ENCODE results near the gene PPP3CA. TPM values are rescaled to one million over a fixed set of nuclear protein-coding genes. Genes with fewer than 3 reads are reported as not detected.

The PPP3CA gene
- polyA plus RNA-seq, 1 donor (not counting 4 experiments of a cell fraction or from before 2014, with no cell fraction given): 43.3 TPM

DNA sequence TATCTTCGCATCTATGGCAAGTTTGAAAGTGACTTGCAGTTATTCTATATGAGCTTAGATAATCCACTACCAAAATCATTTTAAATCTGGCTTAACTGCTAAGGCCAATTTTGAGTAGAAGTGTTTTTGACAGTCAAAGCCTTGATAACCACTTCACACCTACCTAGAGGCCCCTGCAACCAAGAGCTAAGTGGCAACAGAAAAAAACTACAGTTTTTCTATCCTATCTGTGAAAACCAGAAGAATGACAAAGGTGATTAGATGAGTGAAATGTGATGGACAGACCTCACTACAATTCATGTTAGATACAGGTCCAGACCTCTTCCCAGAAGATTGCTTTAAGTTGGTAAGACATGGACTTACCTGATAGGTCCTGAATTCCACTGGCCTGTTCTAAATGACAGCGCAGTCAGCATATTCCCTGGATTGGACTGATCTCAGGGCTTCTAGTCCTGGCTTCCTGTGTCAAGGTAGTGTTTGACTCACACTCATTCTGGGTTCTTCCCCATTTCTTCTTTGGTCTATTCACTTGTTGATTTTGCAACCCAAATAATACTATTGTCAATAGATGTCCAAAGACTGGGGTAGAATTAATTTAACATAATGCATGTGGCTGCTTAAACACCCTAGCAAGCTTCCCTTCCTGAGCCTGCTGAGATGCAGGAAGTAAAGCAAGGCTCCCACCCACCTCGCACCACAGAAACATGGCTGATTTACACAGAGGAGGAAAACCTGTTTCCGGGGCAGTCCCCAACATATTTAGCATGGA is 65.1 kb downstream of the PPP3CA start:
- H4K20me1 ChIP-seq (ENCODE audit: control insufficient read depth, extremely low read depth, insufficient read depth, low read length): peaks cover 2% of the 10 kb centered on the region
- H3K9me1 ChIP-seq (ENCODE audit: control insufficient read depth, extremely low read depth, insufficient read depth, low read length): no peaks in the 10 kb centered on the region
- TF ChIP-seq, protein P1, sequence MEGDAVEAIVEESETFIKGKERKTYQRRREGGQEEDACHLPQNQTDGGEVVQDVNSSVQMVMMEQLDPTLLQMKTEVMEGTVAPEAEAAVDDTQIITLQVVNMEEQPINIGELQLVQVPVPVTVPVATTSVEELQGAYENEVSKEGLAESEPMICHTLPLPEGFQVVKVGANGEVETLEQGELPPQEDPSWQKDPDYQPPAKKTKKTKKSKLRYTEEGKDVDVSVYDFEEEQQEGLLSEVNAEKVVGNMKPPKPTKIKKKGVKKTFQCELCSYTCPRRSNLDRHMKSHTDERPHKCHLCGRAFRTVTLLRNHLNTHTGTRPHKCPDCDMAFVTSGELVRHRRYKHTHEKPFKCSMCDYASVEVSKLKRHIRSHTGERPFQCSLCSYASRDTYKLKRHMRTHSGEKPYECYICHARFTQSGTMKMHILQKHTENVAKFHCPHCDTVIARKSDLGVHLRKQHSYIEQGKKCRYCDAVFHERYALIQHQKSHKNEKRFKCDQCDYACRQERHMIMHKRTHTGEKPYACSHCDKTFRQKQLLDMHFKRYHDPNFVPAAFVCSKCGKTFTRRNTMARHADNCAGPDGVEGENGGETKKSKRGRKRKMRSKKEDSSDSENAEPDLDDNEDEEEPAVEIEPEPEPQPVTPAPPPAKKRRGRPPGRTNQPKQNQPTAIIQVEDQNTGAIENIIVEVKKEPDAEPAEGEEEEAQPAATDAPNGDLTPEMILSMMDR (optimal IDR thresholded peaks at IDR 0.05 in 1 of 3, IDR thresholded peaks at IDR 0.05 in 1 of 3, conservative IDR thresholded peaks at IDR 0.05 in 1 of 3; ENCODE audit: extremely low read depth in 1 of 3, insufficient read depth in 2 of 3, low read length in 3 of 3): no peak
- TF ChIP-seq EZH2 (IDR thresholded peaks at IDR 0.05; ENCODE audit: low read length): no peak
- H3K27ac ChIP-seq (ENCODE audit: control insufficient read depth, insufficient read depth, low read length): no peak overlapping the region
- no peak overlapping the region for H3K4me3 ChIP-seq (ENCODE audit: control insufficient read depth in 2 of 3, extremely low read depth in 1 of 3, insufficient read depth in 2 of 3, low read depth in 1 of 3, low read length in 3 of 3)
- DNase-seq (ENCODE audit: low read depth, low spot score) (no peak), FAIRE-seq (peak; percentile 26)
- peaks cover 76% of the 10 kb centered on the region for H3K79me2 ChIP-seq (ENCODE audit: control insufficient read depth, insufficient read depth, low read length)
- no peak overlapping the region for H3K4me2 ChIP-seq (ENCODE audit: control insufficient read depth, extremely low read depth, insufficient read depth, low read depth, low read length)
- H3K9ac ChIP-seq (ENCODE audit: control insufficient read depth, extremely low read depth, insufficient read depth, low read length): no peak overlapping the region
- H2AFZ ChIP-seq (ENCODE audit: control insufficient read depth, low read length): no peak overlapping the region
- no peaks in the 10 kb centered on the region for H3K27me3 ChIP-seq (ENCODE audit: control insufficient read depth, extremely low read depth, insufficient read depth, low read length)
- no peaks in the 10 kb centered on the region for H3K36me3 ChIP-seq (ENCODE audit: control insufficient read depth in 2 of 2, extremely low read depth in 1 of 2, insufficient read depth in 2 of 2, low read length in 2 of 2)
- dilution Hi-C loops (cut with MboI; ENCODE audit: extremely low pct_ligation_motif_present, low sequenced_read_pairs): no loop called here
- H3K9me3 ChIP-seq (ENCODE audit: control insufficient read depth, low read depth, low read length): no peaks in the 10 kb centered on the region
- H3K4me1 ChIP-seq (ENCODE audit: control insufficient read depth, extremely low read depth, insufficient read depth, low read length): peaks cover 9% of the 10 kb centered on the region

DNA sequence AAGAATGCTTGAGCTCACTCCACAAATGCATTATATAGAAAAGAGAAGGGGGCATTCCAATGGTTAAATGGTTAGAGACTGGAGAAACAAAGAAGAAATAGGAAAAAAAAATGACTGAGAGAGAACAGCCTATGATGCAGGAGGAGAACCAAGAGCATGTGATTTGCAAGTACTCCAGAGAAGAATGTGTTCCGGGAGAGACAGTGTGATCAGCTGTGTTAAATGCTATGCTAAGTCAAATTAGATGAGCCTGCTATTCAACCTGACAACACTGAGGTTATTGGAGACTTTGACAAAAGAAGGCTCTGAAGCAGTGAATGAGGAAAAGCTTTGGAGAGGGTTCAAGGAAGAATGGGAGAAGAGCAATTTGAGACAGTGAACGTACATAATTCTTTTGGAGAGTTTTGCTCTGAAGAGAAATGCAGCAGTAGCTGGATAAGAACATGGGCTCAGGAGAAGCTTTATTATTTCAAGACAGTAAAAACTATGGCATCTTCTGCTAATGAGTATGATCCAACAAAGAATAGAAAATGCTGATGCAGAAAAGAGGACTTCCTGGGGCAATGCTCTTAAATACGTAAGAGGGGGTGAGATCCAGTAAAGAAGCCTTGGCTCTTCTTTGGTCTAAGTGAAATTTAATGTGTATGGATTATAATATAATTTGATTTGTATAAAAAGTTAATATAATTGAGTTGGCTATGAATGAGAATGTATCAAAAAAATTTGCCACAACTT is 66.3 kb downstream of the PPP3CA start:
- Histone ChIP-seq H3K27ac (ENCODE audit: control insufficient read depth, insufficient read depth, low read length) (no peak overlapping the region), H3K4me3 (ENCODE audit: control insufficient read depth in 2 of 3, extremely low read depth in 1 of 3, insufficient read depth in 2 of 3, low read depth in 1 of 3, low read length in 3 of 3) (no peak overlapping the region), H3K27me3 (ENCODE audit: control insufficient read depth, extremely low read depth, insufficient read depth, low read length) (no peaks in the 10 kb centered on the region), H2AFZ (ENCODE audit: control insufficient read depth, low read length) (no peak overlapping the region), H4K20me1 (ENCODE audit: control insufficient read depth, extremely low read depth, insufficient read depth, low read length) (peaks cover 2% of the 10 kb centered on the region), H3K9me1 (ENCODE audit: control insufficient read depth, extremely low read depth, insufficient read depth, low read length) (no peaks in the 10 kb centered on the region), H3K36me3 (ENCODE audit: control insufficient read depth in 2 of 2, extremely low read depth in 1 of 2, insufficient read depth in 2 of 2, low read length in 2 of 2) (no peaks in the 10 kb centered on the region), H3K9ac (ENCODE audit: control insufficient read depth, extremely low read depth, insufficient read depth, low read length) (no peak overlapping the region), H3K4me1 (ENCODE audit: control insufficient read depth, extremely low read depth, insufficient read depth, low read length) (peaks cover 9% of the 10 kb centered on the region), H3K79me2 (ENCODE audit: control insufficient read depth, insufficient read depth, low read length) (peaks cover 78% of the 10 kb centered on the region), H3K4me2 (ENCODE audit: control insufficient read depth, extremely low read depth, insufficient read depth, low read depth, low read length) (no peak overlapping the region), H3K9me3 (ENCODE audit: control insufficient read depth, low read depth, low read length) (no peaks in the 10 kb centered on the region)
- FAIRE-seq: no peak
- no peak for DNase-seq (ENCODE audit: low read depth, low spot score)
- TF ChIP-seq, protein P1 (optimal IDR thresholded peaks at IDR 0.05 in 1 of 3, IDR thresholded peaks at IDR 0.05 in 1 of 3, conservative IDR thresholded peaks at IDR 0.05 in 1 of 3; ENCODE audit: extremely low read depth in 1 of 3, insufficient read depth in 2 of 3, low read length in 3 of 3): no peak
- no peak for TF ChIP-seq EZH2 (IDR thresholded peaks at IDR 0.05; ENCODE audit: low read length)
- dilution Hi-C loops (cut with MboI; ENCODE audit: extremely low pct_ligation_motif_present, low sequenced_read_pairs): no loop called here
